GM23338 (cell line): ENCODE measurements around the gene IDE.

Experiments used
- CREB1 ChIP-seq: fragments of 250-450 bp; sonication (Bioruptor Pico); IDR thresholded peaks from 2 replicates; pipeline ENCODE4 v1.5.0; 2020; ENCODE audit warnings: low read depth, mild to moderate bottlenecking, moderate library complexity
- CTCF ChIP-seq, 2 experiments: fragments of 200-600 bp in 1 of 2; sonication (generic) in 1 of 2; conservative IDR thresholded peaks; 2 replicates each; pipeline versions ENCODE4 v1.5.1 to v1.6.1; 2016 to 2017; ENCODE audit warnings: antibody characterized with exemption in 2 of 2, low read depth in 2 of 2, mild to moderate bottlenecking in 2 of 2, moderate library complexity in 1 of 2
- ETS1 ChIP-seq: IDR thresholded peaks from 2 replicates; pipeline ENCODE4 v1.6.1; 2016; ENCODE audit warnings: antibody characterized with exemption
- EZH2 ChIP-seq: fragments of 200-600 bp; sonication (generic); IDR thresholded peaks from one replicate; pipeline ENCODE4 v1.8.0; 2017; ENCODE audit warnings: antibody characterized with exemption, mild to moderate bottlenecking, low read depth; ENCODE audit not compliant: unreplicated experiment
- EZH2phosphoT487 ChIP-seq: fragments of 200-600 bp; sonication (generic); IDR thresholded peaks from one replicate; pipeline ENCODE4 v1.8.1; 2018; ENCODE audit warnings: antibody characterized with exemption; ENCODE audit not compliant: unreplicated experiment
- JUNB ChIP-seq: IDR thresholded peaks from one replicate; pipeline ENCODE4 v1.6.1; 2016; ENCODE audit warnings: antibody characterized with exemption; ENCODE audit not compliant: unreplicated experiment
- NANOG ChIP-seq: IDR thresholded peaks from 2 replicates; pipeline ENCODE4 v1.6.1; 2016; ENCODE audit warnings: antibody characterized with exemption, borderline replicate concordance
- POLR2AphosphoS5 ChIP-seq: IDR thresholded peaks from 2 replicates; pipeline ENCODE4 v1.6.1; 2016; ENCODE audit warnings: antibody characterized with exemption, low read depth
- REST ChIP-seq: IDR thresholded peaks from one replicate; pipeline ENCODE4 v1.6.1; 2018; ENCODE audit warnings: antibody characterized with exemption; ENCODE audit not compliant: unreplicated experiment
- STAT1 ChIP-seq: IDR thresholded peaks from one replicate; pipeline ENCODE4 v1.6.1; 2016; ENCODE audit warnings: antibody characterized with exemption; ENCODE audit not compliant: unreplicated experiment
- ZNF114 ChIP-seq: fragments of 250-450 bp; sonication (Bioruptor Pico); IDR thresholded peaks from 2 replicates; pipeline ENCODE4 v1.5.0; 2020; ENCODE audit warnings: mild to moderate bottlenecking, moderate library complexity

GRCh38 chr10:92479547-92479946 is 94.3 kb downstream of the IDE start:
- TF ChIP-seq CTCF (conservative IDR thresholded peaks at IDR 0.05; ENCODE audit: low read depth in 2 of 2) (no peak), JUNB (no peak), NANOG (no peak), CREB1 (CRISPR knock-in tag) (no peak), ZNF114 (CRISPR knock-in tag) (no peak), EZH2phosphoT487 (no peak), EZH2 (no peak), ETS1 (no peak), POLR2AphosphoS5 (no peak), REST (no peak), STAT1 (no peak)
